Fibroblast of skin of right quadriceps (primary cell): Measurements from ENCODE around the gene FBRSL1.
"Not testable (repeated sequence)": the region's sequence is repeated elsewhere in the genome, so short reads cannot be mapped to it uniquely, and the experiment has no call there.

Experiments used
- DNase-seq: peaks from one replicate; pipeline ENCODE4 v3.0.0-alpha.2; 2013

Gene FBRSL1

DNA sequence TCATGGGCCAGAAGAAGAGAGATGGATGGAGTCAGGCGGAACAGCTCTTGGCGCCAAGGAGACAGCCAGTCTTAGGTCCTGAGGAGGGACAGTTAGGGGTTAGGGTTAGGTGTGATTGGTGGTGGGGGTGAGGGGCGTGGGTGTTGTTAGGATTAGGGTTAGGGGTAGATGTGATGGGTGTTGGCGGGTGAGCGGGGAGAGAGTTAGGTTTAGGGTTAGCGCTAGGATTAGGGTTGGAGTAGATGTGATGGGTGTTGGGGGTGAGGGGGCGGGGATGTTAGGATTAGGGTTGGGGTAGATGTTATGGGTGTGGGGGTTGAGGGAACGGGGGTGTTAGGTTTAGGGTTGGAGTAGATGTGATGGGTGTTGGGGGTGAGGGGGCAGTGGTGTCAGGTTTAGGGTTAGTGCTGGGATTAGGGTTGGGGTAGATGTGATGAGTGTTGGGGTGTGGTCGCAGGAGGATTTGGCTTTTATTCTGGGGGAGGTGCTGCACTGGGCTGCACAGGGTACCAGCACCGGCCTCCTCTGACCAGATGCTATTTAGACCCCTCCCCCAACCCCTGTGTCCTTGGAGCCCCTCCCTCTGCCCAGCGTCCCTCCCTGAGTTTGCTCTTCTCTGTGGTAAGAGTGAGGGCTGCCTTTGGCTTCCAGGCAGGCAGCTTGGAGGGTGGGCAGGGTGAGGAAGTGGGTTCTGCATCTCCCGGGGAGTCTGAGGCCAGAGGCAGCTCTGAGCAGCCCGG lies 35.6 kb upstream of the FBRSL1 start:
- no peak for DNase-seq

DNA sequence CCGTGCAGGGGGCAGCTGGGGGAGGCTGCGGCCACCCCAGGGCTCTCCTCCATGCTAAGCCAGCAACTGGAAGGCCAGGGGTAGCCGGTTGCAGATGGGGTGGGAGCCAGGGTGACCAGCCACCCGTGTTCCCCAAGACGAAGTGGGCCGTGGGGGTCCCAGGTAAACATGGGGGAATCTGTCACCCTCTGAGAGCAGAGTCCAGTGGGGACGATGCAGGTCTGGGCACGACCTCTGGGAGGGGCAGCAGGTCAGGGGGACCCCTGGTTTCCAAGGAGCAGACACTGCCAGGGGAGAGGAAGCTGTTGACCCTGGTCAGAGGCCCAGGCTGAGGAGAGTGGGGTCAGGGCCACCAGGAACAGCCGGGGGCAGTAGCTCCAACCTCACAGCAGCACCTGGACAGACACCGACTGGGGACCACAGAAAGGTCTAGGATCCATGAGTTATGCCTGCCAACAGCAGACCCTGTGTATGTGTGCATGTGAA lies 35.0 kb upstream of the FBRSL1 start:
- DNase-seq, result no peak

DNA sequence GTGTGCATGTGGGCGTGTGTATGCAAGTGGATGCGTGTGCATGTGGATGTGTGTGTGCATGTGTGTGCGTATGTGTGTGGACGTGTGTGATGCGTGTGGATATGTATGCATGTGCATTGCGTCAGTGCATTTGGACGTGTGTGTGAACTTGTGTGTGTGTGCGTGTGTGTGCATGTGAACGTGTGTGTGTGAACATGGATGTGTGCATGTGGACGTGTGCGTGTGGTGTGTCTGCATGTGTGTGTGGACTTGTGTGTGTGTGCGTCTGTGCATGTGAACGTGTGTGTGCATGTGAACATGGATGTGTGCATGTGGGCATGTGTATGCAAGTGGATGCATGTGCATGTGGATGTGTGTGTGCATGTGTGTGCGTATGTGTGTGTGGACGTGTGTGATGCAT lies 34.4 kb upstream of the FBRSL1 start:
- no peak for DNase-seq

DNA sequence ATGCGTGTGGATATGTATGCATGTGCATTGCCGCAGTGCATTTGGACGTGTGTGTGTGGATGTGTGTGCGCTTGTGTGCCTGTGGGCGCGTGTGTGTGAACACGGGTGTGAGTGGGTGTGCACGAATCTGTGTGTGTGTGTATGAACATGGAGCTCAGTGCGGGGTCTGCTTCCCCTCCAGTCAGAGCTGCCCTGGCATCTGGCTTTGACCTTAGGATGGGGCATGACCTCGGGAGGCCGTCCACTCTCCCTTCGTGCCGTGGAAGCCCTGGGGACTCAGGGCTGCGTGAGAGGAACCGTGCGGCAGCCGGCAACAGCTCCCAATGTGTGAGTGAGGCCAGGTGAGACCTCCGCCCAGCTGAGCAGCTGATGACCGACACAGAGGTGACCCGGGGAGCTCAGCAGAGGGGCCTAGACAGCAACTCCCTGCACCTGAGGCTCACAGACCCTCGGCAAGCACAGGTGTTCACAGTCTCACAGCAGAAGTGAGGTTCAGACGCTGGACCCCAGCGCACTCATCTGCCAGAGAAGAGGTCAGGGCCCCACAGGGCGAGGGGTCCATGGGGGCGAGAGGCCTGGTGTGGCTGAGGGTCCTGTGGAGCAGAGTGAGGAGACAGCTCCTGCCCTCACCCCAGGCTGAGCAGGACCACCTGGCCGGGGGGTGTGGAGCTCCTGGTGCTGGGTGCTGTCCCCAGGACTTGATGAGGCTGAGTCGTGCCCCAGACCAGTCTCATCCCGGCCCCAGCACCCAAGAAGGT lies 33.6 kb upstream of the FBRSL1 start:
- no peak for DNase-seq

DNA sequence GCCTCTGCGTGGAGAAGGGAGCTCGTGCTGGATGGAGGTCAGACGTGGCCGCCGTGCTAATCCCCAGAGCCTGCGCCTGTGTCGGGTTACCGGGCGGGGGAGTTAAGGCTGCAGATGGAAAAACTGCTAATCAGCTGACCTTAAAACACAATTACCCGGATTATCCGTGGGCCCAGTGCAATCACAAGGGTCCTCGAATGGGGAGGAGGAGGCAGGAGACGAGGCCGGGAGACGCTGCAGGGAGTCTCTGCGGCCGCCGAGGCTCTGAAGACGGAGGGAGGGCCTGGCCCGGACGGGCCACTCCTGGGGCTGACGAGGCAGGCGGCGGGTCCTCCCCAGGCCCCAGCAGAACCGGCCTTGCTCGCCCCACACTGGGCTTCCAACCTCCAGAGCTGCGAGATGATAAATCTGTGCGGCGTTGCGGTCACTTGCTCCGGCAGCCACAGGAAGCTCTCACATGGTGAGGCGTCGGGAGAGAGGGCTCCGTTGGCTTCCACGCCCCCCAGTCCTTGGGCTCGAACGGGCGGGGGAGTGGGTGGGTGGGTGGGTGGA lies 32.9 kb upstream of the FBRSL1 start:
- no peak for DNase-seq

DNA sequence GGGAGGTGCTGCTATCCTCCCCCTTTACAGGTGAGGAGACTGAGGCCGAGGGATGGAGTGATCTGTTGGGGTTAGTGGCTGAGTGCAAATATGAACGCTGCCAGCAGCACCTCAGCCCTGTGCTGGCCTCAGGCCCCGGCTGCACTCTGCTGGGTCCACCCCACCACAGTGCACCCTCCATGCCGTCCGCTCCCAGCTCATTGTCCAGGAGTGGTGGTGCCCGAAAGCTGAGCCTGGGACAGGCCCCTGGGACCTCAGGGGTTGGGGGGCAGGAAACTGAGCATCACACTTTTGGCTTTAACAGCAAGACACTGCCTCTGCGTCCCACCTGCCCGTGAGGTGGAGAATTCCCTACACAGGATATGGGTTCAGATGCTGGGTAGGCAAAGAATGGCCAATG lies 31.5 kb upstream of the FBRSL1 start:
- no peak for DNase-seq

DNA sequence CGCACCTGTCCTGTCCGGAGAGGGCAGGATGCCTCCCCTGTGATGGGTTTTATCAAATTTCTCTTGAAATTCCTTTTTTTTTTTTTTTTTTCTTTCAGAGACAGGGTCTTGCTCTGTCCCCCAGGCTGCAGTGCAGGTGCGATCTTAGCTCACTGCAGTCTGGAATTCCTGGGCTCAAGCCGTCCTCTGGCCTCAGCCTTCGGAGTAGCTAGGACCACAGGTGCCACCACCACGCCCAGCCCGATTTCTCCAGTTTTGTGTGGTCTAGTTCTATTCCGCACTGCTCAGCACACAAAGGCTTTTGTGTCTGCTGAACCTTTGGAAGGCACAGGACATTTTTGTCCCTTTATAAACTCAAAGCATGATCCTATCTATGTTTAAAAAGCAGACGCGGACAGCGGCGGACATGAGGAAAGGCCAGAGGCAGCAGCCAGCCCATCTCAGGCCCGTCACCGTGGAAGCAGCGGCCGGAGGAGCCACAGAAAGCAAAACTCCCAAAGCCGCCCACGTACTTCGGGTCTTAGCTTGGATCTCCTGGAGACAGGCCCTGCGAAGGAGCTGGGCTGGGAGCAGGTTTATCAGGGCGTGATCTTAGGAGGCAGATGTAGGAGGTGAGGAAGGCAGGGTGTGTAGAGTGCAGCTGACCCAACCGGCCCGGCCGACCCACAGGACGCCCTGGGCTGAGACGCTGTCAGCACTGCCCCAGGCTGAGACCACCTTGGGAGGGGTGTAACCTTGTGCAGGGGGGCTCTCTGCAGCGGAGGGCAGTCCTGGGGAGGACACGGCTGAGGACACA lies 30.9 kb upstream of the FBRSL1 start:
- no peak for DNase-seq

DNA sequence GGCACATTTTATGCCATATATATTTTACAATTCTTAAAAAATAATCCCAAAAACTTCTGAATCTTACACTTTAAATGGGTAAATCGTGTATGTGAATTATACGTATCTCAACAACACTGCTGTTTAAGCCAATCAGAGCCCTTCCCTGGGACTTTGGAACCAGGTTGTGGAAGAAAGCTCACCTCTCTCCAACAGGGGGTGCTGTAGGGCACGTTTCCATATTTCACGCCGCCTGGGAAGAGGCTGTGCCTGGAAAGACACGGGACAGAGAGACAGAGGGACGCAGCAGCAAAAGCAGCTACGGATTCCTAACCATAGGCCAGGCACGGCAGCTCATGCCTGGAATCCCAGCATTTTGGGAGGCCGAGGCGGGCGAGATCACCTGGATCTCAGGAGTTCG lies 29.4 kb upstream of the FBRSL1 start:
- DNase-seq, result no peak

DNA sequence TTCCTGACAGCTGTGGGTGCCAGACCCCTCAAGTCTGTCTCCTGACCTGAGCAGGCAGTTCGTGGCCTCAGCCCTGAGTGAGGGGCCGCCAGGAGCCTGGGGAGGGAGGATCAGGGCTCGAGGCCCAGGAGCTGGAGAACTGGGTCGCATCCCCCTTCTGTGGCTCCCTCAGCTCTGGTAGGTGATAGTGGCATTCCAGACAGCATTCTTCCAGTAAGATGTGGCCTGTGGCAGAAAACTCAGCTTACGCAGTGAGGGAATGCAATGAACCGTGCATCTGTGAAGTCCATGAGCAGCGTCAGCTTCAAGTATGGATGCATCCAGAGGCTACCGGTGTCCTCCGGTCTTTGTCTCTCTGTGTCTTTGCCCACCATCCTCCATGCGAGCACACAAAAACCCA lies 28.4 kb upstream of the FBRSL1 start:
- DNase-seq, result no peak

DNA sequence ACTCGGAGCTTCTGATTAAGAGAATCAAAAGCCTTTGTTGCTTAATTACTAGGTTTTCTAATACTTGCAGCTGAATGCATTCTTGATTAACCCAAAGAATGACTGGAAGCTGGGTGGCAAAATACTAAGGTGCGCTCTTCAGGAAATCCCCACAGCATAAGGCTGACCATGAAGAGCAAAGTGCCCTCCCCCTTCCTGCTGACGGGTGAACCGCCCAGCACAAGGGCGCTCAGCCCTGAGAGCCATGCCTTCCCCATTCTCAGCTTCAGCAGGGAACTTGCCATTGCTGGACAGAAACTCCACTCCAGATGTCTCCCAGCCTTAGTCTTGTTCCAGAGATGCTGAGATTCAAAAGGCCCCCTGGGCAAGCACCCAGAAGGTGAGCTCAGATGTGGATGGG lies 27.2 kb upstream of the FBRSL1 start:
- DNase-seq, result no peak

DNA sequence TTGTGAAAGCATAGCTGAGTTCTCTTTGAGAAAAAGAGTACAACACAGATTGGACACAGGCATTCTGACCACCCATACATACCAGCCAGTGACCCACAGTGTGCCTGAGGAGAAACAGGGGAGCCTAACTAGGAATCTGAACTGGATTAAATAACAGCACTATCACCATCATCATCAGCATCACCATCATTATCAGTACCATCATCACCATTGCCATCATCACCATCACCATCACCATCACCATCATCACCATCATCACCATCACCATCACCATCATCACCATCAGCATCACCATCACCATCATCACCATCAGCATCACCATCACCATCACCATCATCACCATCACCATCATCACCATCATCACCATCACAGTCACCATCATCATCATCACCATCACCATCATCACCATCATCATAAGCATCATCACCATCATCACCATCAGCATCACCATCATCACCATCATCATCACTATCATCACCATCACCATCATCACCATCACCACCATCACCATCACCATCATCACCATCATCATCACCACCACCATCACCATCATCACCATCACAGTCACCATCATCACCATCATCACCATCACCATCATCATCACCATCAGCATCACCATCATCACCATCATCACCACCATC lies 26.5 kb upstream of the FBRSL1 start:
- not testable (repeated sequence) for DNase-seq

DNA sequence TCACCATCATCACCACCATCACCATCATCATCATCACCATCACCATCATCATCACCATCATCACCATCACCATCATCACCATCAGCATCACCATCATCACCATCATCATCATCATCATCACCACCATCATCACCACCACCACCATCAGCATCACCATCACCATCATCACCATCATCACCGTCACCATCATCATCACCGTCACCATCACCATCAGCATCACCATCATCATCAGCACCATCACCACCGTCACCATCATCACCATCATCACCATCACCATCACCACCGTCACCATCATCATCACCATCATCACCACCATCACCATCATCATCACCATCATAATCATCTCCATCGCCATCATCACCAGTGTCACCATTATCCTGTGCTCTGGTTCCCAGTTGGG lies 25.6 kb upstream of the FBRSL1 start:
- not testable (repeated sequence) for DNase-seq

DNA sequence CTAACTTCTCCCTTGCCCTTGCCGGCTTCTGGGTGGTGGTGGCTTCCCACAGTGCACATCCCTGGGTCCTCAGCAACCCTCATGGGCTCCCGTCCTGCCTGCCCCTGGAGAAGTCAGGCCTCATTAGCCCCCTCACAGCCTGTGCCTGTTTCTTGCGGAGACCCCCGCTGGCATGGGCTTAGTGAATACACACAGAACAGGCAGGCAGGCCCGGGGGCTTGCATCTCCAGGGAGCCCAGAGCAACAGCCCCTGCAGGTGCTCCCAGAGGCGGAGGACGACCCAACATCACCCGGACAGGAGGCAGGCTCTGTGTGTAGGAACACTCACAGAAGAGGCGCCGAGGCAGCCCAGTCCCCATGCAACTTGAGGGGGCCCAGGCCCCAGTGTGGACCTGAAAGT lies 25.1 kb upstream of the FBRSL1 start:
- no peak for DNase-seq

DNA sequence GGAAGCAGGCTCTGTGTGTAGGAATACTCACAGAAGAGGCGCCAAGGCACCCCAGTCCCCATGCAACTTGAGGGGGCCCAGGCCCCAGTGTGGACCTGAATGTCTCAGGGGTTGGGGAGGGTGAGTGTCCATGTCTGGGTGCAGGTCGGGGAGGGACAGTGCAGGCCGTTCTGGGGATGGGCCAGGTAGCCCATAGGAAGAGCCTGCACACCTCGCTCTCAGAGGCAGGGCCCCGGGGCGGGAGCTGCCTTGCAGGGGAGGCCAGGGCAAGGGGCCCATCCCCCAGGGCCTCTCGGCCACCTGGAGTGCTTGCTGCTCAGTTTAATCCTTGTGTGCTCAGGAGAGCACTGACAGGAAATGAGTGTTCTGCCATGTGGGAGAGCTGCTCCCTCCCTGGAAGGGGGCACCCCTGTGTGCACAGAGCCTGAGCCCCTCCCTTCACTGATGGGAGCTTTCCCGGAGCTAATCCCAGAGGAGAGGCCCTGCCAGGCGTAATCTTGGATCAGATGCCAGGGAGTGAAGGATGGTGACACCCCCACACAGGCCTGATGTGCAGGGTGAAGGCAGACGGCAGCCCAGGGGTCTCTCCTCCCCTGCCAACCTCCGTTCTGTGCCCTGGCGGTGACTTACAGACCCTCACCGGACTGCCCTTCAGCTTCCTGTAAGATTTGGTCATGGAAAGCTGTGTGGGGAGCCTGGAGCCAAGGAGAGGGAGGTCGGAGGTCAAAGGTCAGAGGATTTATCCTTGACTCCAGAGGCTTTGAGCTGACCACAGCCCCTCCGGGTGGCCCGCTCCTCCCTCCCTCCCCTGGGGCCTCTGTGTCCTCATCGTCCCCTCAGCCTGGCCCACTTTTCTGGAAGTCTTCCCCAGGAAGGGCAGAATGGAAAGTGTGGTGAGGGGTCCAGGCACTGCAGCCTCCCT lies 24.4 kb upstream of the FBRSL1 start:
- peak; percentile 19 for DNase-seq

DNA sequence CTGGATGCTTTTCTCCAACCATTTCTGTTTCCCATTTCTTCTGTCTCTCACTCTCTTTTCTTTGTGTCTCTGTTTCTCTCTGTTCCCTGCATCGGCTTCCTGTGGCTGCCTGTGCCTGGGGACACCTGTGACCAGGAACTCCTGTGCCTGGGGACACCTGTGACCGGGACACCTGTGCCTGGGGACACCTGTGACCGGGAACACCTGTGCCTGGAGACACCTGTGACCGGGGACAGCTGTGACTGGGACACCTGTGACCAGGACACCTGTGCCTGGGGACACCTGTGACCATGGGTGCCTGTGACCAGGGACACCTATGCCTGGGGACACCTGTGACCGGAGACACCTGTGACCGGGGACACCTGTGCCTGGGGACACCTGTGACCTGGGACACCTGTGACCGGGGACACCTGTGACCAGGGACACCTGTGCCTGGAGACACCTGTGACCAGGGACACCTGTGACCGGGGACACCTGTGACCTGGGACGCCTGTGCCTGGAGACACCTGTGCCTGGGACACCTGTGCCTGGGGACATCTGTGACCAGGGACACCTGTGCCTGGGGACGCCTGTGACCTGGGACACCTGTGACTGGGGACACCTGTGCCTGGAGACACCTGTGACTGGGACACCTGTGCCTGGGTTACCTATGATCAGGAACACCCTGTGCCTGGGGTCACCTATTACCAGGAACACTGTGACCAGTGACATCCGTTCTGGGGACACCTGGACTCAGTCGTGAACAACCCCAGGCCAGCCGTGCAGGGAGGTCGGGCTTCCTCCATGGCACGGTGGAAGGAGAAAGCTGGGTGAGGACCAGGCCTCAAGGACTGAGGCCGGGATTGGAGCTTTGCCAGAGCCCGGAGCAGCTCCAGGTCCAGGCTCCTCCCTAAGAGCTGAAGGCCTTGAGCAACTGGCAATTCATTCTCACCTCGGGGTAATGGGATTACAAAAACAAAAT lies 23.4 kb upstream of the FBRSL1 start:
- no peak for DNase-seq

DNA sequence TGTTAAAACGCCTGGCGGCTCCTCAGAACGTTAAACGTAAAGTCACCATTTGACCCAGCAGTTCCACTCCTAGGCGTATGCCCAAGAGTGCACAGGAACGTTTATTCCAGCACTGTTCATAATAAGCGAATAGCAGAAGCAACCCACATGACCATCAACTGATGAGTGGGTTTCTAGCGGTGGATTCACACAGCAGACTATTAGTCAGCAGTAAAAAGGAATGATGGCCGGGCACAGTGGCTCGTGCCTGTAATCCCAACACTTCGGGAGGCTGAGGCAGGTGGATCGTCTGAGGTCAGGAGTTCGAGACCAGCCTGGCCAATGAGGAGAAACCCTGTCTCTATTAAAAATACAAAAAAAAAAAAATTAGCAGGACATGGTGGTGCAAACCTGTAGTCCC lies 22.4 kb upstream of the FBRSL1 start:
- no peak for DNase-seq

DNA sequence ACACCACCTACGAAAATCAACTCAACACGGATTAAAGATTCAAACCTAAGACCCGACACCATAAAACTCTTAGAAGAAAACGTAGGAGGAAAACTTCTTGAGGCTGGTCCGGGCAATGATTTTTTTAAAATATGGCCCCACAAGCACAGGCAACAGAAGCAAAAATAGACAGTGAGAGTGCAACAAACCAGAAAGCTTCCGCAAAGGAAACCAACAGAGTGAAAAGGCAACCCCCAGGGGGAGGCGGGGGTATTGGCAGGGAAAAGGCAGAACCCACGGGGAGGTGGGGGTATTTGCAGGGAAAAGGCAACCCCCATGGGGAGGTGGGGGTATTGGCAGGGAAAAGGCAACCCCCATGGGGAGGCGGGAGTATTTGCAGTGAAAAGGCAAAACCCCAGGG lies 20.5 kb upstream of the FBRSL1 start:
- no peak for DNase-seq

DNA sequence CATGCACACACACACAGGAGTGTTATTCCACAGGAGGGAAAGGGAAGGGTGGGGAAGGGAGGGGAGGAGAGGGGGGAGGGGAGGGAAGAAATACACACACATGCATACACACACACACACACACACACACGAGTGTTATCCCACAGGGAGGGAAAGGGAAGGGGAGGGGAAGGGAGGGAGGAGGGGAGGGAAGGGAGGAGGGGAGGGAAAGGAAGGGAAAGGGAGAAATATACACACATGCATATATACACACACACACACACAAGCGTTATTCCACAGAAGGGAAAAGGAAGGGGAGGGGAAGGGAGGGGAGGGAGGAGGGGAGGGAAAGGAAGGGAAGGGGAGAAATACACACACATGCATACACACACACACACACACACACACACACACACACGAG lies 19.6 kb upstream of the FBRSL1 start:
- no peak for DNase-seq

DNA sequence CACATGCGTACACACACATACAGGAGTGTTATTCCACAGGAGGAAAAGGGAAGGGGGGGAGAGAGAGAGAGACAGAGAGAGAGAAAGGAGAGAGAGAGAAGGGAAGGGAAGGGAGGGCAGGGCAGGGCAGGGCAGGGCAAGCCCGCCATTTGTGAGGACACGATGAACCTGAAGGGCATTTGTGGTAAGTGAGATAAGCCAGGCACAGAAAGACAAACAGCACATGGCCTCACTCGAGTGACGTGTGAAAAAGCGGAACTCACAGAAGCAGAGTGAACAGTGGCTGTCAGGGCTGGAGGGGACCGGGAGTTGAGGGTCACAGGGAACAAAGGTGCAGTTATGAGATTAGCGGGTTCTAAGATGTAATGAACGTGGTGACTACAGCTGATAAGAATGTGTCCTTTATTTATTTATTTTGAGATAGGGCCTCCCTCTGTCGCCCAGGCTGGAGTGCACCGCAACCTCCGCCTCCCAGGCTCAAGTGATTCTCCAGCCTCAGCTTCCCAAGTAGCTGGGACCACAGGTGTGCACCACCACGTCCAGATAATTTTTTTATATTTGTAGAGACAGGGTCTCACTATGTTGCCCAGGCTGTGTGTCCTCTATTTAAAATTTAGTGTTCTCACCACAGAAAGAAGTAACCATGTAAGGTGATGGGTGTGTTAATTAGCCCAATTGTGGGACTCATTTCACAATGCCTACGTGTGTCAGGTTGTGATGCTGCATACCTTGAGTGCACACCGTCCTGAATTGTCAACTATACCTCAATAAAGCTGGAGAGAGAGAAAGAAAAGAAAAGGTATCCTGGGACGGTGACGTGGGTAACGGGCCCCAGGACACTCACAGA lies 18.7 kb upstream of the FBRSL1 start:
- DNase-seq, result no peak

DNA sequence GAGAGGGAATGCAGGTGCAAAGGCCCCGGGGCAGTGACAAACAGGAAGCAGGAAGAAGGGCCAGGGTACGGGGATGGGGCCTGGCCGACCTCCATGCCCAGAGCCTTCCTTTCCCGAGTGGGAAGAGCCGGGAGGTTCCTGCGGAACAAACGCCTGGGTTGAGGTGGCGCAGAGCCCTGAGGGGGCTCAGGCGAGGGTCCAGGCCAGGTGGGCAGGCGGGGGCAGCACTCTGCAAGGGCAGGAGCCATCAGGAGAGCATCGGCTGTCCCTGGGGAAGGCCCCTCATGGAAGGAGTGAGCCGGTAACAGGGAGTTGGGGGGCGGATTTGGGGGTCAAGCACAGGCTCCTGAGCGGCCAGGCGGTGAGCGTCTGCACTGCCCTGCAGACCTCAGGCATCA lies 18.1 kb upstream of the FBRSL1 start:
- DNase-seq, result no peak
